Measurements from ENCODE around the gene ABCD3. TPM values are rescaled to one million over a fixed set of nuclear protein-coding genes. Genes with fewer than 3 reads are reported as not detected.

ABCD3 gene
- total RNA-seq, 4 donors from 2014 or later, result 33.4 to 42.8 (median 36.6) TPM

GRCh38 chr1:94543001-94543400 lies 124.8 kb downstream of the ABCD3 start:
- peak overlapping the region in 2 of 4 donors; percentile 54 to 61 for H3K4me3 ChIP-seq
- peak overlapping the region in 3 of 4 donors; percentile 76 to 80 (median 78) for H3K27ac ChIP-seq
- no peak for DNase-seq
- no peaks in the 10 kb centered on the region for H3K9me3 ChIP-seq
- TF ChIP-seq POLR2A (IDR thresholded peaks at IDR 0.05), result no peak
- TF ChIP-seq CTCF (IDR thresholded peaks at IDR 0.05 in 4 of 5, conservative IDR thresholded peaks at IDR 0.05 in 1 of 5), result no peak
- no peaks in the 10 kb centered on the region for H3K36me3 ChIP-seq
- peaks cover 5 to 26% of the 10 kb centered on the region in 2 donors for H3K4me1 ChIP-seq
- no peak for ATAC-seq
- in situ Hi-C loops (cut with MboI; ENCODE audit: low sequenced_read_pairs in 4 of 4), result no loop called here
- intact Hi-C loops (cut with DNase I; ENCODE audit: low total_unique reads), result loop anchor here (5.0 to 10.0 kb wide), 2 partner anchors 52 to 259 kb away; no protein-coding TSS in a partner anchor
- peaks cover 23 to 46% (median 36%) of the 10 kb centered on the region in 3 donors for H3K27me3 ChIP-seq

GRCh38 chr1:94543893-94544635 lies 125.9 kb downstream of the ABCD3 start:
- H3K36me3 ChIP-seq, result no peaks in the 10 kb centered on the region
- in situ Hi-C loops (cut with MboI; ENCODE audit: low sequenced_read_pairs in 4 of 4) (no loop called here), intact Hi-C loops (cut with DNase I; ENCODE audit: low total_unique reads) (loop anchor here (5.0 to 10.0 kb wide), 2 partner anchors 51 to 258 kb away; no protein-coding TSS in a partner anchor)
- no peak overlapping the region for H3K4me3 ChIP-seq
- peaks cover 20 to 46% (median 33%) of the 10 kb centered on the region in 3 donors for H3K27me3 ChIP-seq
- TF ChIP-seq POLR2A (IDR thresholded peaks at IDR 0.05), result no peak
- no peak for TF ChIP-seq CTCF (IDR thresholded peaks at IDR 0.05 in 4 of 5, conservative IDR thresholded peaks at IDR 0.05 in 1 of 5)
- no peak for DNase-seq
- no peaks in the 10 kb centered on the region for H3K9me3 ChIP-seq
- H3K4me1 ChIP-seq, result peaks cover 5 to 26% of the 10 kb centered on the region in 2 donors
- H3K27ac ChIP-seq, result peak overlapping the region; percentile 51 to 64 (median 56)
- peak in 1 of 2 donors; percentile 47 for ATAC-seq

- Histone ChIP-seq H3K4me1 (peaks cover 5 to 26% of the 10 kb centered on the region in 2 donors), H3K36me3 (no peaks in the 10 kb centered on the region), H3K27ac (peak overlapping the region; percentile 51 to 59 (median 54)), H3K27me3 (peaks cover 20 to 41% (median 33%) of the 10 kb centered on the region in 3 donors), H3K9me3 (no peaks in the 10 kb centered on the region), H3K4me3 (no peak overlapping the region)
- ATAC-seq (peak; percentile 58 to 70), DNase-seq (no peak)
- TF ChIP-seq POLR2A (IDR thresholded peaks at IDR 0.05) (no peak), CTCF (IDR thresholded peaks at IDR 0.05 in 4 of 5, conservative IDR thresholded peaks at IDR 0.05 in 1 of 5) (no peak)
- in situ Hi-C loops (cut with MboI; ENCODE audit: low sequenced_read_pairs in 4 of 4) (no loop called here), intact Hi-C loops (cut with DNase I; ENCODE audit: low total_unique reads) (loop anchor here (5.0 to 10.0 kb wide), 2 partner anchors 50 to 257 kb away; no protein-coding TSS in a partner anchor)
These were observed 126.7 kb downstream of the ABCD3 start for GRCh38 chr1:94544706-94545490.

GRCh38 chr1:94549706-94550105 lies 131.5 kb downstream of the ABCD3 start:
- Histone ChIP-seq H3K27ac (no peak overlapping the region), H3K4me3 (no peak overlapping the region), H3K9me3 (no peaks in the 10 kb centered on the region), H3K4me1 (no peaks in the 10 kb centered on the region), H3K36me3 (no peaks in the 10 kb centered on the region), H3K27me3 (no peaks in the 10 kb centered on the region)
- no peak for ATAC-seq
- intact Hi-C loops (cut with DNase I; ENCODE audit: low total_unique reads) (loop anchor here (10.0 kb wide), 1 partner anchor 45 kb away; no protein-coding TSS in a partner anchor), in situ Hi-C loops (cut with MboI; ENCODE audit: low sequenced_read_pairs in 4 of 4) (no loop called here)
- TF ChIP-seq POLR2A (IDR thresholded peaks at IDR 0.05) (no peak), CTCF (IDR thresholded peaks at IDR 0.05 in 4 of 5, conservative IDR thresholded peaks at IDR 0.05 in 1 of 5) (no peak)
- DNase-seq, result no peak

Measured in gastrocnemius medialis (tissue), 4 donors.